HG03135 (cell line): ENCODE results near the gene KLC1.

Source experiments
- ATAC-seq: cut with Tn5 transposase; IDR thresholded peaks from one replicate; pipeline ENCODE4 v1.9.1; 2021; ENCODE audit warnings: mild to moderate bottlenecking, moderate library complexity; ENCODE audit not compliant: unreplicated experiment

The KLC1 gene

GRCh38 chr14:103732868-103733620 is 104.0 kb downstream of the KLC1 start:
- no peak for ATAC-seq

GRCh38 chr14:103733651-103734050 is 104.6 kb downstream of the KLC1 start:
- ATAC-seq, result no peak

GRCh38 chr14:103734081-103734888 is 105.3 kb downstream of the KLC1 start:
- no peak for ATAC-seq

GRCh38 chr14:103735022-103735421 is 106.0 kb downstream of the KLC1 start:
- no peak for ATAC-seq

- ATAC-seq, result no peak
Measured at GRCh38 chr14:103735439-103735814, 106.4 kb downstream of the KLC1 start.

- ATAC-seq, result no peak
Measured at GRCh38 chr14:103735815-103736545, 107.0 kb downstream of the KLC1 start.

GRCh38 chr14:103736546-103737431 is 107.8 kb downstream of the KLC1 start:
- no peak for ATAC-seq

- no peak for ATAC-seq
Measured at GRCh38 chr14:103737432-103738045, 108.5 kb downstream of the KLC1 start.

GRCh38 chr14:103738166-103738565 is 109.2 kb downstream of the KLC1 start:
- ATAC-seq, result no peak

- ATAC-seq, result no peak
Measured at GRCh38 chr14:103738701-103739451, 109.9 kb downstream of the KLC1 start.

- ATAC-seq, result no peak
Measured at GRCh38 chr14:103739466-103739792, 110.4 kb downstream of the KLC1 start.

- no peak for ATAC-seq
Measured at GRCh38 chr14:103739793-103740501, 110.9 kb downstream of the KLC1 start.

GRCh38 chr14:103740991-103741689 is 112.1 kb downstream of the KLC1 start:
- no peak for ATAC-seq

GRCh38 chr14:103741876-103742275 is 112.9 kb downstream of the KLC1 start:
- no peak for ATAC-seq

- no peak for ATAC-seq
Measured at GRCh38 chr14:103742499-103743255, 113.7 kb downstream of the KLC1 start.

GRCh38 chr14:103743691-103744090 is 114.7 kb downstream of the KLC1 start:
- ATAC-seq, result no peak

GRCh38 chr14:103744621-103745395 is 115.8 kb downstream of the KLC1 start:
- ATAC-seq, result no peak
